Measurements from ENCODE around the gene CPA5. TPM values are rescaled to one million over a fixed set of nuclear protein-coding genes. Genes with fewer than 3 reads are reported as not detected.

Gene CPA5
- polyA plus RNA-seq, 3 donors, result not detected

DNA sequence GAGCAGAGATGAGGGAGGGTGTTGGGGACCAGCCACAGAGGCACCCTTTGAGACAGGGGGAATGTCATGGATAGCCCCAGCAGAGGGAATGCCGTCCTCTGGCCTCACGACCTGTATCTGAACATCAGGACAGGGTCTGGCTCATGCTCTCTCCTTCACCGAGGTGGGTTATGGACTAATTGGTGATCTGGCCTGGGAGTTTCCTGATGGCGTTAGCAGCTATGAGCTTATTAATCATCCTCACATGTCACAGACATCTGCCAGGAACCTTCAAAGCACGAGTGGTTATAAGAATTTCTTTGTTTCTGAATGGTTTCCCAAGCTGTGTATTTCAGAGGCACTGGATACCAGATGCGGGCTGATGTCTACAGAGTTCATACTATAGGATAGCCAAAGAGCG, 44.8 kb upstream of the CPA5 start:
- Mint-ChIP-seq H3K4me1 (no peaks in the 10 kb centered on the region), H3K27ac (no peak overlapping the region), H3K36me3 (no peaks in the 10 kb centered on the region), H3K27me3 (ENCODE audit: low read depth in 3 of 3) (peaks cover 0 to 2% (median 0%) of the 10 kb centered on the region in 3 donors), H3K9me3 (peaks cover 0 to 1% (median 0%) of the 10 kb centered on the region in 7 donors), H3K4me3 (no peak overlapping the region)
- intact Hi-C loops (cut with micrococcal nuclease), result no loop called here
- H3K27ac ChIP-seq (ENCODE audit: low read depth in 1 of 2, low read length in 2 of 2), result no peak overlapping the region
- H3K4me3 ChIP-seq (replicated peaks in 1 of 3; ENCODE audit: low read depth in 2 of 3, low read length in 3 of 3), result no peak overlapping the region
- H3K36me3 ChIP-seq (replicated peaks in 1 of 2; ENCODE audit: control insufficient read depth in 1 of 2, insufficient read depth in 2 of 2, low read length in 2 of 2), result no peaks in the 10 kb centered on the region
- H3K27me3 ChIP-seq (ENCODE audit: control insufficient read depth in 2 of 2, insufficient read depth in 2 of 2, low read length in 2 of 2), result no peaks in the 10 kb centered on the region
- H3K4me2 ChIP-seq (replicated peaks; ENCODE audit: extremely low read depth, low read length, poor library complexity, severe bottlenecking), result no peak overlapping the region
- no peak for DNase-seq
- no peak overlapping the region for H3K9ac ChIP-seq (ENCODE audit: insufficient read depth, low read length, poor library complexity, severe bottlenecking)
- H3K9me3 ChIP-seq (replicated peaks in 1 of 2; ENCODE audit: control insufficient read depth in 1 of 2, insufficient read depth in 1 of 2, low read length in 2 of 2), result no peaks in the 10 kb centered on the region
- H2AFZ ChIP-seq (ENCODE audit: insufficient read depth, low read depth, low read length, poor library complexity, severe bottlenecking), result no peak overlapping the region
- TF ChIP-seq, protein P1, sequence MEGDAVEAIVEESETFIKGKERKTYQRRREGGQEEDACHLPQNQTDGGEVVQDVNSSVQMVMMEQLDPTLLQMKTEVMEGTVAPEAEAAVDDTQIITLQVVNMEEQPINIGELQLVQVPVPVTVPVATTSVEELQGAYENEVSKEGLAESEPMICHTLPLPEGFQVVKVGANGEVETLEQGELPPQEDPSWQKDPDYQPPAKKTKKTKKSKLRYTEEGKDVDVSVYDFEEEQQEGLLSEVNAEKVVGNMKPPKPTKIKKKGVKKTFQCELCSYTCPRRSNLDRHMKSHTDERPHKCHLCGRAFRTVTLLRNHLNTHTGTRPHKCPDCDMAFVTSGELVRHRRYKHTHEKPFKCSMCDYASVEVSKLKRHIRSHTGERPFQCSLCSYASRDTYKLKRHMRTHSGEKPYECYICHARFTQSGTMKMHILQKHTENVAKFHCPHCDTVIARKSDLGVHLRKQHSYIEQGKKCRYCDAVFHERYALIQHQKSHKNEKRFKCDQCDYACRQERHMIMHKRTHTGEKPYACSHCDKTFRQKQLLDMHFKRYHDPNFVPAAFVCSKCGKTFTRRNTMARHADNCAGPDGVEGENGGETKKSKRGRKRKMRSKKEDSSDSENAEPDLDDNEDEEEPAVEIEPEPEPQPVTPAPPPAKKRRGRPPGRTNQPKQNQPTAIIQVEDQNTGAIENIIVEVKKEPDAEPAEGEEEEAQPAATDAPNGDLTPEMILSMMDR (IDR thresholded peaks at IDR 0.05), result no peak
- WGBS (ENCODE audit: insufficient coverage), result 92% methylated on average over 5 of the region's 7 CpGs
- H3K79me2 ChIP-seq (ENCODE audit: insufficient read depth, low read length), result no peaks in the 10 kb centered on the region
- H3K4me1 ChIP-seq (ENCODE audit: control insufficient read depth in 1 of 2, insufficient read depth in 2 of 2, low read length in 2 of 2), result no peaks in the 10 kb centered on the region
- H4K20me1 ChIP-seq (ENCODE audit: insufficient read depth, low read length), result no peaks in the 10 kb centered on the region

- H2AFZ ChIP-seq (ENCODE audit: insufficient read depth, low read depth, low read length, poor library complexity, severe bottlenecking), result no peak overlapping the region
- no peaks in the 10 kb centered on the region for H3K79me2 ChIP-seq (ENCODE audit: insufficient read depth, low read length)
- H3K27me3 ChIP-seq (ENCODE audit: control insufficient read depth in 2 of 2, insufficient read depth in 2 of 2, low read length in 2 of 2), result no peaks in the 10 kb centered on the region
- TF ChIP-seq, protein P1 (IDR thresholded peaks at IDR 0.05), result no peak
- no peaks in the 10 kb centered on the region for H3K36me3 ChIP-seq (replicated peaks in 1 of 2; ENCODE audit: control insufficient read depth in 1 of 2, insufficient read depth in 2 of 2, low read length in 2 of 2)
- H3K9ac ChIP-seq (ENCODE audit: insufficient read depth, low read length, poor library complexity, severe bottlenecking), result no peak overlapping the region
- Mint-ChIP-seq H3K27ac (peak overlapping the region in 1 of 7 donors; percentile 7), H3K4me3 (no peak overlapping the region), H3K9me3 (no peaks in the 10 kb centered on the region), H3K36me3 (no peaks in the 10 kb centered on the region), H3K27me3 (ENCODE audit: low read depth in 3 of 3) (peaks cover 0 to 2% (median 0%) of the 10 kb centered on the region in 3 donors), H3K4me1 (no peaks in the 10 kb centered on the region)
- intact Hi-C loops (cut with micrococcal nuclease), result no loop called here
- 97% methylated on average over 3 of the region's 8 CpGs for WGBS (ENCODE audit: insufficient coverage)
- H3K4me1 ChIP-seq (ENCODE audit: control insufficient read depth in 1 of 2, insufficient read depth in 2 of 2, low read length in 2 of 2), result no peaks in the 10 kb centered on the region
- no peak overlapping the region for H3K4me3 ChIP-seq (replicated peaks in 1 of 3; ENCODE audit: low read depth in 2 of 3, low read length in 3 of 3)
- no peak overlapping the region for H3K27ac ChIP-seq (ENCODE audit: low read depth in 1 of 2, low read length in 2 of 2)
- H3K9me3 ChIP-seq (replicated peaks in 1 of 2; ENCODE audit: control insufficient read depth in 1 of 2, insufficient read depth in 1 of 2, low read length in 2 of 2), result no peaks in the 10 kb centered on the region
- H3K4me2 ChIP-seq (replicated peaks; ENCODE audit: extremely low read depth, low read length, poor library complexity, severe bottlenecking), result no peak overlapping the region
- H4K20me1 ChIP-seq (ENCODE audit: insufficient read depth, low read length), result no peaks in the 10 kb centered on the region
- no peak for DNase-seq
Measured at GRCh38 chr7:130301501-130302020, 43.1 kb upstream of the CPA5 start.
